NCI-H2029 (cell line): ENCODE measurements around the gene SNTB2.
"Not testable (repeated sequence)": the region's sequence is repeated elsewhere in the genome, so short reads cannot be mapped to it uniquely, and the experiment has no call there.

Experiments used
- DNase-seq: peaks from one replicate; lab custom pipeline; 2025; lab: John Stamatoyannopoulos, UW

SNTB2 gene

DNA sequence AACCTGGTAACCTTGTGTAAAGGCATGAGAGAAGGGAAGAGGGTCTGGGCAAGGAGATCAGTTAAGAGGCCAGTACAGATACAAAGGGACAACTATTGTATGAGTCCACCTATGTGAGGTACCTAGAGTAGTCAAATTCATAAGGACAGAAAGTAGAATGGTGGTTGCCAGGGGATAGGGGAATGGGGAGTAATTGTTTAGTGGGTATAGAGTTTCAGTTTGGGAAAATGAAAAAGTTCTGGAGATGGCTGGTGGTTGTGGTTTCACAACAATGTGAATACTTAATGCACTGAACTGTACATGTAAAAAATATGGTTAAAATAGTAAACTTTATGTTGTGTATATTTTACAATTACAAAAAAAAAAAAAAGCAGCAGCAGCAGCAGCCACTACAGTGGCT is 49.4 kb downstream of the SNTB2 start:
- no peak for DNase-seq

DNA sequence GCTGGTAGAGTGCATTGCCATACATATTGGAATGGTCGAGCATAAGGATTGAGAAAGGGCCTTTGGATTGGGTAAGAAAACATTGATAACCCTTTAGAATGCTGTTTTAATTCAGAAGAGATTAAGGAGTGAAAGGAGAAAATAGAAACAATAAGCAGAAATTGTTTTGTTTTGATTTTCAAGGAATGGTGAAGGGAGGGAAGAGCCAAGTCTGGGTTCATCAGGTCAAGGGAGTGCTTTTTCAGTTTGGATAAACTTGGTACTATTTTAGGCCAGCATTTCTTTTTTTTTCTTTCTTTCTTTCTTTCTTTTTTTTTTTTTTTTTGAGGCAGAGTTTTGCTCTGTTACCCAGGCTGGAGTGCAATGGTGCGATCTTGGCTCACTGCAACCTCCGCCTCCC is 50.3 kb downstream of the SNTB2 start:
- DNase-seq, result no peak

DNA sequence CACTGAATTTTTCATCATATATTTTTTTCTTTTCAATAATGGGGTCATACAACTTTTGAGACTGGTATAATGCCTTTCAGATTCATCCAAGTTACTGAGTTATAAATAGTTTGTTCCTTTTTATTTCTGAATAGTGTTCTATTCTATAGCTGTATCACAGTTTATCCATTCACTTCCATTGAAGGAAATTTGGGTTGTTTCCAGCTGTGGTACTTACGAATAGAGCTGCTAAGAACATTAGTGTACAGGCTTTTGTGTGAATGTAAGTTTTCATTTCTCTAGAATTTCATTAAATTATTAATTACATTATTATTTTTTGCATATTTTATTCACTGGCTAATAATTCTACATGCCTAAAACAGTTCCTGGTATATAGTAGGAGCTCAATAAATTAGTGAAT is 52.9 kb downstream of the SNTB2 start:
- DNase-seq, result no peak

DNA sequence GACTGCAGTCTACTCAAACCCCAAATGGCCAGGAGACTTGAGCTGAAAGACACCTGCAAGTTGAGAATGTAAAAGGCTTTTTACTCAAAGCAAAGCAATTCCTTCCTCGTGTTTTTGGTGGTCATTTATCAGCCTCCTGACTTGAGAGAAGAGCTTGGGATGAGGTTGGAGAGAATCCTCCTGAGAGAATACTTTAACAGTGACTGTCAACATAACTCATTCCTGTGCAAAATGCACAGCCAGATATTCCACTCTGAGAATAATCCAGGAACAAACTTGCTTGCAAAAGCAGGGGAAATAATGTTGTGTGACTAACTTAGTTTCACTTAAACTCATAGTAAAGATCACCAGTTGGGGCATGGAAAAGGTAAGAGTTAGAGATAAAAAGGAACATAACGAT is 53.4 kb downstream of the SNTB2 start:
- no peak for DNase-seq

DNA sequence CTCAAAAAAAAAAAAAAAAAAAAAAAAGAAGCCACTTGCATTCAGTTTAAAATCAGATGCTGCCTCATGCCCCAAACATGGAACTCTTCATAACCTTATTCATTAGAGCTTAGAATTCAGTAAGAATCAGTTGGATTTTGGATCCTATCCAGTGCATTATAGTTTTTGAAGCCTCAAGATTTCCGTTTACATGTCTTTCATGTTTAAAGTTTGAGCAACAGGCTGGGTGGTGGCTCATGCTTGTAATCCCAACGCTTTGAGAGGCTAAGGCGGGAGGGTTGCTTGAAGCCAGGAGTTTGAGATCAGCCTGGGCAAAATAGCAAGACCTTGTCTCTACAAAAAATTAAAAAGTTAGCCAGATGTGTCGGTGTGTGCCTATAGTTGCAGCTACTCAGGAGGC is 55.0 kb downstream of the SNTB2 start:
- no peak for DNase-seq

DNA sequence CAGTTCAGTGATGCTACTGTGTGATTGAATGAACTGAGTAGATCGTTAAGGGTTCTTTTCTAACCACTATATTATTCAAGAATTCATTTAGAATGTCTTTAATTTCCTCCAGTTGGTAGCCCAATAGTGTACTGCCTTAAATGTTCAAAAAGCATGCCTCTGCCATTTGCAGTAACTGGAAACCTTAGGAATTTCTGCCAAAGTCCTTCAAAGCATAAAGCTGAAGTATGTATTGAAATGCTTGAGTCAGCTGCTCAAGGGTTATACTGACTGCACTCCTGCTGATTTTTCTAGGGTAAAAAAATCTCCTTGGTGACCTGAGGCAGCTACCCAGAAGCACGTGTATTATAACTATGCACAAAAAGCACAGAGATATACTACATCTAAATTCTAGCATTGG is 56.5 kb downstream of the SNTB2 start:
- DNase-seq, result peak; percentile 12

DNA sequence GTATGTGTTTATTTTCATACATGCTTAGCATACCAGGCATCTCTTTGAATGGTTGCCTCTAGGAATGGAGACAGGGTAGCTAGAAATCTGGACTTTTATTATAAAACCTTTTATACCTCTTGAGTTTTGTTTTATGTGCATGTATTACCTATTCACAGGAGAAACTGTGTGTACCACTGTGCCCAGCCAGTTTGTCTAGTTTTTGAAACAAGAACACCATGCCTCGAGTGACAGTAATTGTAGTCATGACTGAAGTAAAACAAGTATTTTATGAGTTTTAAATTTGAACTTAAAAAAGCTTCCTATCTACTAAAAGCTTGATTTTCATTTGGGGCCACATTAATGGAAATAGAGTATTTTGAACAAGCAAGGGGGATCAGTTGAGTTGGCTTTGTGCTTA is 57.4 kb downstream of the SNTB2 start:
- no peak for DNase-seq

DNA sequence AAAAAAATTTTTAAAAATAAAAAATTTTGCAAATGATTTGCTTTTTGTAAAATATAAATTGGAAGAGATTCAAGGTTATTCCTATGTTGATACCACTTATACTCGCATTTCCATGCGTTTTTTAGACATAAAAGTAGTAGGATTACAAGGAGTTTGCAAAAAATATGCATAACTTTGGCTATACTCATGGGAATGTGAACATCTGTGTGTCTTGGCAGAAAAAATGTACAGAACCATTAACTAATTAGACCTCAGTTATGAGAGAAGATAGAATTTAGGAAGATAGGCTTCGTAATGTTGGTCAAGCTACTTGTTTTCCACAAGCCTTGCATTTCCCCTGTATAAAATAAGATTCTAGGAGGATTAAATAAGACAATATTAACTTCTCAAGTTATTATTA is 63.1 kb downstream of the SNTB2 start:
- DNase-seq, result no peak

DNA sequence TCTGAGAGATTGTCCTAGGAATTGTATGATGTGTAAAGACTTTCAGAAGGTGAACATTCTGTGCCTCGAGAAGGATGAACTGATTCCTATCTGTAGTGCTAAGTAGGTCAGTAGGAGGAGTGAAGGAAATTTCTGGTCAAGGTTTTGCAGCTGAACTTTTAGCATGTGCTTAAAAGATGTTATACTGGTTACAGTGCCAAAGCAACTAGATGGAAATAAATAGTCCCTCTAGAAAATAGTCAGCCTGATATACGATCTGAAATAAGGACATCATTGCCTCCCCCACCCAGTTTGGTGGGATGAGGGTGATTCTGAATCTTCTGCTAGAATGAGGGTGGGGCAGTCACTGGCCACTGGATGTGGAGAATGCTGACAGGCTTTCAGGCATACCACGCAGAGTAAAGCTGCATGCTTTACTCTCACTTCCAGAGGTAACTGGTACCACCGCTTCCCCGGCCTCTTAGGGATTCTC is 66.9 kb downstream of the SNTB2 start:
- DNase-seq, result no peak

DNA sequence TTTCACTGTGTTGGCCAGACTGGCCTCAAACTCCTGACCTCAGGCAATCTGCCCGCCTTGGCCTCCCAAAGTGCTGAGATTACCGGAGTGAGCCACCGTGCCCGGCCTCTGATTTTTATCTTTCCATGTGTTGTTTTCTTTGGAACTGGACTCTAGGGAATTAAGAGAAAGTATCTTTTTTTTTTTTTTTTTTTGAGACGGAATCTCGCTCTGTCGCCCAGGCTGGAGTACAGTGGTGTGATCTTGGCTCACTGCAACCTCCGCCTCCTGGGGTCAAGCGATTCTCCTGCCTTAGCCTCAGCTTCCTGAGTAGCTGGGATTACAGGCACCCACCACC is 72.4 kb downstream of the SNTB2 start:
- DNase-seq, result not testable (repeated sequence)

DNA sequence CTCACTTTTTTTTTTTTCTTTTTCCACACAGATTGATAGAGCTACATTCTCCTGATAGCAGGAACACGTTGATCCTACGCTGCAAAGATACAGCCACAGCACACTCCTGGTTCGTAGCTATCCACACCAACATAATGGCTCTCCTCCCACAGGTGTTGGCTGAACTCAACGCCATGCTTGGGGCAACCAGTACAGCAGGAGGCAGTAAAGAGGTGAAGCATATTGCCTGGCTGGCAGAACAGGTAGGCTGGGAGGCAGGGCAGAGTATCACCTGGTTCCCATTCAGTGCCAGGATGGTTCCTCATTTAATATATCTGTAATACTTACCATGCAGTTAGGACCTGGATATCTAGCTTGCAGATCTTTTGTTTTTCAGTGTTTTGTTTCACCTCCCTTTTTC is 73.1 kb downstream of the SNTB2 start:
- DNase-seq, result no peak

DNA sequence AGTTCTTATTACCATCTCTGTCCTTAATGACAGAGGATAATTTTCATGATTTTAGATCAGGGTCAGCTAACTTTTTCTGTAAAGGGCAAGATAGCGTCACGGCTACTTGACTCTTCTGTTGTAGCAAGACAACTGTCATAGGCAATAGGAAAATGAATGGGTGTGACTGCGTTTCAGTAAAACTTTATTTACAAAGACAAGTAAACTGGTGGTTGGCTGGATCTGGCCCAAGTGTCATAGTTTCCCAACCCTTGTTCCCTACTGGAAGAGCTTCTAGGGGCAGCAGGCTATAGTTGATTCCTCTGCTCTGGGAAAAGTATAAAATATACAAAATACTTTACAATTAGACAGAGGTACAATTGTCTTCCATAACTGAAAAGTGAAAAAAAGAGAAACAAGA is 73.5 kb downstream of the SNTB2 start:
- DNase-seq, result no peak

DNA sequence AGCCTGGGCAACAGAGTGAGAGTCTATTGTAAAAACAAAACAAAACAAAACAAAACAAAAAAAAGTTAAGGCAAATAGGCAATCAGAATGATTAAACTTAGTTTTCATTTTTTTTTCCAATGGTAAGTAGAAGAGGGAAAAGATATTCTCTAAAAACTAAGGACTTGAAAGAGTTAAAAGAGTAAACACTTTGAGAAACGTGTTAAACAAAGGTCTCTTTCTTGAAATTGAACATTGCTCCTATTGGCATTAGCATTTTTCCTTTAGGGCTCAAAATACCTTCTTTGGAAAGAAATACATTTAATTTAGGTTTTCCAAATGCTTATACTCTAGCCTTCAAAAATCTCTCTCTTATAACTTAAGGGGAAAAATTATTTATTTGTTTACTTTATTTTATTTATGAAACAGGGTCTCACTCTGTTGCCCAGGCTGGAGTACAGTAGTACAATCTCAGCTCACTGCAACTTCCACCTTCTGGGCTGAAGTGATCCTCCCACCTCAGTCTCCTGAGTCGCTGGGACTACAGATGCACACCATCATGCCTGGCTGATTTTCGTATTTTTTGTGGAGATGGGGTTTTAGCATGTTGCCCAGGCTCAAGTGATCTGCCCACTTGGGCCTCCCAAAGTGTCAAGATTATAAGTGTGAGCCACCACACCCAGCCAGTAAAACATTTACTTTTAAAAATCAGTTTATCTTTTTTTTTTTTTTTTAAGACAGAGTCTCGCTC is 79.5 kb downstream of the SNTB2 start:
- DNase-seq, result no peak

DNA sequence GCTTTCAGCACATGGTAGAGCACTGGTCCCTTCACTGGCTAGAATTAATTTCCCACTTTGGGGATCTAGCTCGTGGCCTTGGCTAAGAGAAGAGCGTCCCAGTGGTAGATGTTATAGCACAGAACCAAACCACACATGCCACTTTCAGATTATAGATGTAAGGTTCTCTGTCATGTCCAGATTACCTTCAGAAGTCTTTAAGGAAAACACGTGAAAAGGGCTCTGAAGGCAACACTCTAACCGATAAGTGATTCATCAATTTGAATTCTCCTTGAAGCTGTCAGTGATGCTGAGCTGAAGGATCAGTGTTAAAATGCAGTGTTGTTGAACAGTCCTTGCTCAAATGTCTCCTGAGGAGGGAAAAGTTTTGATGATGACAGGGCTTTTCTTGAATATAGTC is 80.7 kb downstream of the SNTB2 start:
- no peak for DNase-seq

DNA sequence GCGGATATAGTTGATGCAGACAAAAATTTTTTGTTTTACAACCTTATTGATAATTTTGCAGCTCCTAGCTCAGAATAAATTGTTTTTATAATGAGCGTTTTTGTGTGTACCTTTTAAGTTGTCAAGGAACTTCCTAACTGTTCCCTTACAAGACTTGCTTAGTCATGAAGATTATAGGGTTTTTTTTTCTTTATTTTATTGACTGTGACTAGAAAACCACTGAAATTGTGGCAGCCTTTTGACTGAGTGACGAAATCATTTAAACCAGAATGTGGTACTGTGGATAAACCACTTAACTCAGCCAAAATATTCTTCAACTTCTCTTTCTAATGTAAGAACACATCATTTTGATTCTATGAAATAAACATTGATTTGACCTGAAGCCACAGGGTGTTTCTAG is 83.4 kb downstream of the SNTB2 start:
- no peak for DNase-seq

DNA sequence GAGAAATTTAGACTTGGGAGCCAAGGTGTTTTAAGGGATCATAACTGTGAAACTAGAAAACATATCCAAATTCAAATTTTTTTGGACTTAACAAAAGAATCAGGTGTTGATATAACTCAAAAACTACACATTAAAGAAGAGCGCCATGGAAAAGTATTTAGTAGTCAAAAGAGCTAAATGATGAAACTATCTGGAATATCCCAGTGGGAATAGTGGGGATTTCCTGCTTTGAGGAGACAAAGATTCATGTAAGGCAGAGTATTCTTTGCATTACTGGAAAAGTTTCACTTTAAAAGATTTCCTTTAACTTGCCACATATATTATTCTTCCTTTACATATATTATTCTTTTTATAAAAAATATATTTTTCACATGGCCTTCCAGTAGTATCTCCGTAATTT is 83.9 kb downstream of the SNTB2 start:
- DNase-seq, result no peak

DNA sequence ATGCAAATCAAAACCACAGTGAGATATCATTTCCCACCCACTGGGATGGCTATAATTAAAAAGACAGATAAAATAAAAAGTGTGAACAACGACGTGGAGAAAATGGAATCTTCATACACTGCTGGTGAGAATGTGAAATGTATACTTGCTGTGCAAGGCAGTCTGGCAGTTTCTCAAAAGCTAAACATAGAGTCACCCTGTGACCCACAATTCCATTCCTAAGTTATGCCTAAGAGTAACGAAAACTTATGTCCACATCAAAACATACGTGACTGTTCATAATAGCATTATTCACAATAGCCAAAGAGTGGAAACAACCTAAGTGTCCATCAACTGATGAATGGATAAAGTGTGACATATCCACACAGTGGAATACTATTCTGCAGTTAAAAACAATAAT is 86.0 kb downstream of the SNTB2 start:
- DNase-seq, result no peak

DNA sequence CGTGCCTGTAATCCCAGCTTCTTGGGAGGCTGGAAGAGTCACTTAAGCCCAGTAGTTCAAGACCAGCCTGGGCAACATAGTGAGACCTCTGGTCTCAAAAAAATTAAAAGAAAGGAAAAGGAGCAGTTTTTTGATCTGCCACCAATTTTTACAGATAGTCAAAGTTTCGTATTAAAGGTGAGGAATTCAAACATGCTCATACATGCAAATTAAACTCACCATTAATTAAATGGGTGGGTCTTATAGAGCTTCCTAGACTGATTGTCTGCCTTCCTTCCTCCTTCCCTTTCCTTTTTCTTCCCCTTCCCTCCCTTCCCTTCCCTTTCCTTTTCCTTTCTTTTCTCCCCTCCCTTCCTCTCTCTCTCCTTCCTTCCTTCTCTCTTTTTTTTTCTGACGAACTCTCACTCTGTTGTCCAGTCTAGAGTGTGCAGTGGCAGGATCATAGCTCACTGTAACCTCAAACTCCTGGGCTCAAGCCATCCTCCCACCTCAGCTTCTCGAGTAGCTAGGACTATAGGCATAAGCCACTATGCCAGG is 87.8 kb downstream of the SNTB2 start:
- DNase-seq, result no peak

DNA sequence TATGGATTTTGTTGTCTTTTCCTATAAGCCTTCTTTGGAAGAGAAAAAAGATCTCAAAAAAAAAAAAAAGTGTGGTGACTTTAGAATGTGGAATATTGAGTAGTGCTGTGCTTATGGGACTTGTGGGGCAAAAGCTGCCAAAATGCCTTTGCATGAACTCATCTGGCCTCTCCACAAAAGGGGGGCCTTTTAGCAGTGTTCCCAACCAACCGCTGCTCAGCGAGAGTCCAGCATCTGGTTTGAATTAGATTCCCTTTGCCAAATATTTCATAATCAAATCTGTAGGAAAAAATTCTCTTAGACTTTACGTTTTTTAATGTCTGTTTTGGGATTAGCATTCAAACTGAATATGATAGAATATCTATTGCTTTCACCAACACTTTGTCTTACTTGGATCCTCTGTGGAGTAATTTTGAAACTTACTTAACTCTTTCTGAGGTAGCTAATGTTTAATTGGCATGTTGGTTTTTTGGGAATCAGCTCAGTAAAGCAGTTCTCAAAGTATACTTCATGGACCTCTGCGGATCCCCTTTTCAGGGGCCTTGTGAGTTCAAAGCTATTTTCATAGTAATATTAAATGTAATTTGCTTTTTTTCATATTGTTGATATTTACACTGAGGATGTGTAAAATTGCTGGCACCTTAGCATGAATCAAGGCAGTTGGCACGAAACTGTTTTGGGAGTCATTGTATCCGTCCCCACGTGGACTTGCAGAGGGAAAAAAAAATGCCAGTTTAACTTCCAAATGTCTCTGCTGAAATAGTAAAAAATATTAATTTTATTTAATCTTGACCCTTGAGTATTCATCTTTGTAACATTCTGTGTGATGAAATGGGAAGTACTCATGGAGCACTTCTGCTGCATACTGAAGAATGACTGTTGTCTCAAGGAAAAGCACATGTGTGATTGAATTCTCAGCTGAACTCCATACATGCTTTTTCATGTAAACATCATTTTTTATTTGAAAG is 89.5 kb downstream of the SNTB2 start:
- DNase-seq, result no peak

DNA sequence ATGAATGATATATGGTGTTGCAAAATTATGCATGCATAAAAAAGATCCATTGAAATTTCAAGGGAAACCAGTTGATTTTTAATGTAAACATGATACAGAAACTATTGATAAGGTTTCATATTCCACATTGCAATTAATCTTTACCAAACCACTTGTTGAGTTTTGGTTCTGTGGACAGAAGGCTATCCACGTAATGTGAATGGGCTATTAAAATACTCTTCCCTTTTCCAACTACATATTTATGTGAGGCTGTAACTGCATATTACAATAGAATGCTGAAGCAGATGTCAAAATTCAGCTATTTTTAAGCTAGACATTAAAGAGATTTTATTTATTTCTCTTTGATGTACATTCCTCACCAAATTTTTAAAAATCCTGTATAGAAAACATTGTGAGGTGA is 90.4 kb downstream of the SNTB2 start:
- no peak for DNase-seq

DNA sequence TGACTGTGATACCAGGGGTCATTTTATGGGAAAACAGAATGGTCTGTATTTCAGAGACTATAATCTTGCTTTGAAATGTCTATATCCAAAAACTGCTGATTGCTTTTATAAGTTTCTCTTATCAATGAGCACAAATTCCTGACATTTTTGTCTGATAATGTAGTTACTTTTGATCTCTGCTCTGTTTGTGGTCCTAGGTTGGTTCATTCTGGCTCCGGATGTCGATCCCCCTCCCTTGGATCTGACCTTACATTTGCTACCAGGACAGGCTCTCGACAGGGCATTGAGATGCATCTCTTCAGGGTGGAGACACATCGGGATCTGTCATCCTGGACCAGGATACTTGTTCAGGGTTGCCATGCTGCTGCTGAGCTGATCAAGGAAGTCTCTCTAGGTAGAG is 96.9 kb downstream of the SNTB2 start:
- no peak for DNase-seq

DNA sequence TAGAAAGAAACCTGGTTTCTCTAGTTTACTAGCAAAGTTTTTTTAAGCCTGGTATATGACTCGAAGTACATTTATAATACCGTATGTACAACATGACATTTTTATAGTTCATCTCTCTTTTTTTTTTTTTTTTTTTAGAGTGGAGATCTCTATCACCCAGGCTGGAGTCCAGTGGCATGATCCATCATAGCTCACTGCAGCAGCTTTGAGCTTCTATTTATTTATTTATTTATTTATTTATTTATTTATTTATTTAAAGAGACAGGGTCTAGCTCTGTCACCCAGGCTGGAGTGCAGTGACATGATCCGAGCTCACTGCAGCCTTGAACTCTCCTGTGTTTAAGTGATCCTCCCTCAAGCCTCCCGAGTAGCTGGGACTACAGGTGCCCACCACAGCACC is 98.3 kb downstream of the SNTB2 start:
- DNase-seq, result no peak
